SU-DHL-6 (cell line): ENCODE data around the gene ATP2B2.

ENCODE experiments used
- H2AFZ ChIP-seq: fragments of 200-600 bp; sonication (generic); 2 replicates; pipeline ENCODE4 v1.6.1; 2014; ENCODE audit warnings: low read depth, mild to moderate bottlenecking, moderate library complexity, mixed read lengths, antibody characterized with exemption, low read length; ENCODE audit not compliant: severe bottlenecking
- H3F3A ChIP-seq: fragments of 200-600 bp; shearing (Covaris generic); 2 replicates; pipeline ENCODE4 v1.6.0; 2016; ENCODE audit warnings: antibody characterized with exemption, mild to moderate bottlenecking; ENCODE audit not compliant: insufficient read depth
- H3K27ac ChIP-seq: fragments of 200-600 bp; sonication (generic); 2 replicates; pipeline ENCODE4 v1.5.1; 2016; ENCODE audit warnings: low read depth, mild to moderate bottlenecking, low read length, moderate library complexity, mixed read lengths
- H3K27me3 ChIP-seq: fragments of 200-600 bp; sonication (generic), shearing (Covaris generic); 2 replicates; pipeline ENCODE4 v1.6.0; 2014; ENCODE audit warnings: mild to moderate bottlenecking, low read length
- H3K36me3 ChIP-seq: fragments of 200-600 bp; sonication (generic); 2 replicates; pipeline ENCODE4 v1.6.1; 2014; ENCODE audit warnings: mild to moderate bottlenecking, low read length, mixed read lengths
- H3K4me2 ChIP-seq: fragments of 300-600, 200-600 bp; shearing (Covaris generic), sonication (generic); 2 replicates; pipeline ENCODE4 v1.6.0; 2014; ENCODE audit warnings: low read length, low read depth, mild to moderate bottlenecking; ENCODE audit not compliant: poor library complexity, severe bottlenecking
- H3K4me3 ChIP-seq: fragments of 200-600 bp; sonication (generic); 2 replicates; pipeline ENCODE4 v1.5.1; 2014; ENCODE audit warnings: antibody characterized with exemption, low read length, mild to moderate bottlenecking, mixed read lengths; ENCODE audit not compliant: insufficient read depth, poor library complexity, severe bottlenecking
- H3K79me2 ChIP-seq: fragments of 200-600 bp; sonication (generic); 2 replicates; pipeline ENCODE4 v1.6.1; 2014; ENCODE audit warnings: mild to moderate bottlenecking, low read length, moderate library complexity; ENCODE audit not compliant: insufficient read depth
- H3K9ac ChIP-seq: fragments of 200-600 bp; sonication (generic); 2 replicates; pipeline ENCODE4 v1.7.0; 2014; ENCODE audit warnings: mild to moderate bottlenecking, low read length
- H3K9me2 ChIP-seq: fragments of 200-600 bp; sonication (generic); replicated peaks from 2 replicates; pipeline ENCODE4 v1.6.1; 2014; ENCODE audit warnings: low read length; ENCODE audit not compliant: insufficient read depth
- H3K9me3 ChIP-seq: fragments of 200-600 bp; sonication (generic); 2 replicates; pipeline ENCODE4 v1.6.1; 2014; ENCODE audit warnings: low read length, mixed read lengths; ENCODE audit not compliant: insufficient read depth
- H4K20me1 ChIP-seq: fragments of 200-600 bp; sonication (generic); 2 replicates; pipeline ENCODE4 v1.6.1; 2014; ENCODE audit warnings: low read depth, mild to moderate bottlenecking, antibody characterized with exemption, low read length, moderate library complexity, mixed read lengths
- EZH2phosphoT487 ChIP-seq: fragments of 200-600 bp; sonication (generic), shearing (Covaris generic); conservative IDR thresholded peaks from 2 replicates; pipeline ENCODE4 v1.6.1; 2018; ENCODE audit warnings: mild to moderate bottlenecking, antibody characterized with exemption, low read length, moderate library complexity, mixed read lengths
- TF ChIP-seq, protein P1 (sequence below): fragments of 200-600 bp; sonication (generic); IDR thresholded peaks from one replicate; pipeline ENCODE4 v1.5.1; 2017; ENCODE audit warnings: antibody characterized with exemption, mild to moderate bottlenecking, low read length, moderate library complexity; ENCODE audit not compliant: insufficient read depth, poor library complexity, severe bottlenecking

ATP2B2 gene

DNA sequence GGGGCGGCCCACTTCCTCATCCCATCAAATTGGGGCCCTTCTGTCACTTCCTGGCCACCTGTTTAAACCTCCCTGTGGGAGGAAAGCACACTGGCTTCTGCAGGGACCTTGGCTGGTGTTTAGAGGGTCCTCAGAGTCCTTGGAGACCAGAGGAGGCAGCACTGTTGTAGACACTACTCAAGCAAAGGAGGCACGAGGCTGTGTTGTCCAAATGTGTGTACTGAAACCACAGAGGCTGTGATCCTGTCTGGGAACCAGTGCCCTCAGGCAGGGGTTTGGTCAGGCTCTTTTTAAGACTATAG is 172.1 kb downstream of the ATP2B2 start:
- H3K36me3 ChIP-seq: no peaks in the 10 kb centered on the region
- TF ChIP-seq, protein P1, sequence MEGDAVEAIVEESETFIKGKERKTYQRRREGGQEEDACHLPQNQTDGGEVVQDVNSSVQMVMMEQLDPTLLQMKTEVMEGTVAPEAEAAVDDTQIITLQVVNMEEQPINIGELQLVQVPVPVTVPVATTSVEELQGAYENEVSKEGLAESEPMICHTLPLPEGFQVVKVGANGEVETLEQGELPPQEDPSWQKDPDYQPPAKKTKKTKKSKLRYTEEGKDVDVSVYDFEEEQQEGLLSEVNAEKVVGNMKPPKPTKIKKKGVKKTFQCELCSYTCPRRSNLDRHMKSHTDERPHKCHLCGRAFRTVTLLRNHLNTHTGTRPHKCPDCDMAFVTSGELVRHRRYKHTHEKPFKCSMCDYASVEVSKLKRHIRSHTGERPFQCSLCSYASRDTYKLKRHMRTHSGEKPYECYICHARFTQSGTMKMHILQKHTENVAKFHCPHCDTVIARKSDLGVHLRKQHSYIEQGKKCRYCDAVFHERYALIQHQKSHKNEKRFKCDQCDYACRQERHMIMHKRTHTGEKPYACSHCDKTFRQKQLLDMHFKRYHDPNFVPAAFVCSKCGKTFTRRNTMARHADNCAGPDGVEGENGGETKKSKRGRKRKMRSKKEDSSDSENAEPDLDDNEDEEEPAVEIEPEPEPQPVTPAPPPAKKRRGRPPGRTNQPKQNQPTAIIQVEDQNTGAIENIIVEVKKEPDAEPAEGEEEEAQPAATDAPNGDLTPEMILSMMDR: no peak
- no peak for TF ChIP-seq EZH2phosphoT487
- H3K79me2 ChIP-seq: no peaks in the 10 kb centered on the region
- no peak overlapping the region for H3K4me2 ChIP-seq
- no peaks in the 10 kb centered on the region for H4K20me1 ChIP-seq
- no peaks in the 10 kb centered on the region for H3K27me3 ChIP-seq
- H3F3A ChIP-seq: no peaks in the 10 kb centered on the region
- H3K4me3 ChIP-seq: no peak overlapping the region
- H3K9me3 ChIP-seq: no peaks in the 10 kb centered on the region
- H2AFZ ChIP-seq: no peak overlapping the region
- no peak overlapping the region for H3K9ac ChIP-seq
- no peak overlapping the region for H3K27ac ChIP-seq
- no peaks in the 10 kb centered on the region for H3K9me2 ChIP-seq

DNA sequence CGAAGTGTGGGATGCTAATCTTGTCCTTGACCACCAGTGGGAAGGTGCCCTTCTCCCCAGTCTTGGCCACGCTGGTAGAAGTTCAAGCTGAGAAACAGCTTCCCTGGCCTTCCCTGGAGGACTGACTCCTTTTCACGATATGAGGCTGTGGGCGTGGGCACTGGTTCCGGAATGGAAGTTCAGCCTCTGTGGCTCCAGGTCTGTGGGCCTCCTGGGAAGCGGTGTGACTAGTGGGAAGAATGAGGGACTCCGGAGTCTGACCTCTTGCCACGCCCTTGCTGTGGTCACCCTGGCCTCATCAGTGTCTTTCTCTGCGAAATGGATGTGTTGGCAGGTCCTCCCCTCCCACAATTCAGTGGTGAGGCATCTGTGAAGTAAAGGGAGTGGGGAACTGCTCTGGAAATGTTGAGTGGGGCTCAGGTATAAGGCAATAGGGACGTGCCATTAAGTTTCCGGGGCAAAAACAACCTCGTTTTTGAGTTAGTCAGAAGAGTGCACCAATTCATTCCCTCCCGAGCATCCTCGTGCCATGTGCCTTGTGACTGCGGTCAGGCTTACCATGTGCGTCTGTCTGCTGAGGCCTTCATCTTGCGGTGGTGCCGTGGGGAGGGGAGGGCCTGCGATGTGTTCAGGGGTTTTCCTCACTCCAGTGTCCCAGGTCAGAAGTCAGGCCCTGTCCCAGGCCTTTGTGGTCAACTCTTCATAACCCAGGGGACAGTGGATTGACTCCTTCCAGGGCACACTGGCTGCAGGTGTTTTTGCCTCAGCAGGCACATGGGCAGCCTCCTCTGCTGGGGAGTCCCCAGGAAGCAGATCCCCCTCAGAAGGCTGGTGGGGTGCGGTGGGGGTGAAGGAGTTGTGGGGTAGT is 172.7 kb downstream of the ATP2B2 start:
- Histone ChIP-seq H3K9me3 (no peaks in the 10 kb centered on the region), H3K9ac (no peak overlapping the region), H3K9me2 (no peaks in the 10 kb centered on the region), H3K27ac (no peak overlapping the region), H3K79me2 (no peaks in the 10 kb centered on the region), H3K4me2 (no peak overlapping the region), H3F3A (no peaks in the 10 kb centered on the region), H3K27me3 (no peaks in the 10 kb centered on the region), H3K36me3 (no peaks in the 10 kb centered on the region), H3K4me3 (no peak overlapping the region), H4K20me1 (no peaks in the 10 kb centered on the region), H2AFZ (no peak overlapping the region)
- no peak for TF ChIP-seq EZH2phosphoT487
- TF ChIP-seq, protein P1: no peak

DNA sequence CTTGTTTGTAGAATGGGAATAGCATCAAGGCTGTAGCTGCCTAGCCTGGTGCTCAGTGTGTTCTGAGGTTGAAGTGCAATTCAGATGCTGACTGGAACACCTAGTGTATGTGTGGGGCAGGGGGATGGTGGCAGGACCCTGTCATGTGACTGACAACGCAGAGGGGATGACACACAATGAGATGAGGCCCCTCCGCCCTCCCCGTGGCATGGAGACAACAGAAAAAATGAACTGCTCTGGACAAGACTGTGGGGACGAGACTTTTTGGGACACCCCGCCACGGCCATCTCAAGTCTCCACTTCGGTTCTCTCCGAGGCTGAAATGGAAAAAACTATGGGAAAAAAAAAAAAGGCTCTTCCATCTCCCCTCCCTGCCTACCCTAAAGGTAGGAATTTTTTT is 174.1 kb downstream of the ATP2B2 start:
- Histone ChIP-seq H3K36me3 (no peaks in the 10 kb centered on the region), H3K27ac (no peak overlapping the region), H3K27me3 (no peaks in the 10 kb centered on the region), H2AFZ (no peak overlapping the region), H3K9ac (no peak overlapping the region), H3K9me2 (no peaks in the 10 kb centered on the region), H3K79me2 (no peaks in the 10 kb centered on the region), H3K4me2 (no peak overlapping the region), H3K4me3 (no peak overlapping the region), H3K9me3 (no peaks in the 10 kb centered on the region), H3F3A (no peaks in the 10 kb centered on the region), H4K20me1 (no peaks in the 10 kb centered on the region)
- no peak for TF ChIP-seq EZH2phosphoT487
- TF ChIP-seq, protein P1: no peak
